Ectodermal cell (in vitro differentiated cells): ENCODE measurements around the gene RNF212B.
"Not testable (repeated sequence)": the region's sequence is repeated elsewhere in the genome, so short reads cannot be mapped to it uniquely, and the experiment has no call there.

Experiments used
- H3K27ac ChIP-seq: 2 replicates; pipeline ENCODE4 v1.7.0; 2013; ENCODE audit warnings: mild to moderate bottlenecking, low read depth, low read length; ENCODE audit not compliant: insufficient read depth, poor library complexity, severe bottlenecking
- H3K27me3 ChIP-seq: 2 replicates; pipeline ENCODE4 v1.7.0; 2013; ENCODE audit warnings: mild to moderate bottlenecking, low read length; ENCODE audit not compliant: insufficient read depth, control insufficient read depth, poor library complexity, severe bottlenecking
- H3K36me3 ChIP-seq: one replicate; pipeline ENCODE4 v1.7.0; 2013; ENCODE audit warnings: low read length; ENCODE audit not compliant: control insufficient read depth, insufficient read depth
- H3K4me1 ChIP-seq: one replicate; pipeline ENCODE4 v1.7.0; 2013; ENCODE audit warnings: low read length; ENCODE audit not compliant: control insufficient read depth, insufficient read depth
- H3K4me3 ChIP-seq: 2 replicates; pipeline ENCODE4 v1.7.0; 2013; ENCODE audit warnings: low read depth, low read length, control low read depth; ENCODE audit not compliant: insufficient read depth
- H3K9me3 ChIP-seq: 2 replicates; pipeline ENCODE4 v1.7.0; 2013; ENCODE audit warnings: mild to moderate bottlenecking, low read length, moderate library complexity; ENCODE audit not compliant: control insufficient read depth
- WGBS, 2 experiments: methylation state at CpG; one replicate each; pipeline ENCODE4 v1.1.7; 2013; ENCODE audit warnings: missing lambda C conversion rate in 2 of 2; 5-methylcytosine and 5-hydroxymethylcytosine counted together

RNF212B gene

DNA sequence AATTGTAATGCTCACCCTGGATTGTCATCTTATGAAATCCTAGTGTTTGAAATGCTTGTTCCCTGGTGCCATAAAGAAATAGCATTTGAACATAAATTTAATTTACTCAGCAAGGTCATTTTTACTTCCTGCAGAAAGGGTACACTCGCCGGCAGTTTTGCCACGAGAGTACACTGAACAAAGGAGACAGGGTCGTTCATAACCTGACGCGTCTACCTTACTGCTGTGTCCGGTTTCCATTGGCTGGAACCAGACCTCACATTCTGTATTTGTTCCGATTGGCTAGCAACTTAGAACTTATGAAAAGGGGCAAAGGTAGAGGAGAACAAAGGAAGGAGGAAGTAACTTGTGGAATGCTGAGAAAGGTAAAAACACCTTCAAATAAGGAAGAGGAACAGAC lies 23.1 kb downstream of the RNF212B start:
- not testable (repeated sequence) for H3K4me1 ChIP-seq, H3K27me3 ChIP-seq, H3K36me3 ChIP-seq, H3K4me3 ChIP-seq, H3K27ac ChIP-seq, H3K9me3 ChIP-seq
- WGBS, 2 experiments = 93 to 94% methylated on average over 8 of the region's 8 CpGs

DNA sequence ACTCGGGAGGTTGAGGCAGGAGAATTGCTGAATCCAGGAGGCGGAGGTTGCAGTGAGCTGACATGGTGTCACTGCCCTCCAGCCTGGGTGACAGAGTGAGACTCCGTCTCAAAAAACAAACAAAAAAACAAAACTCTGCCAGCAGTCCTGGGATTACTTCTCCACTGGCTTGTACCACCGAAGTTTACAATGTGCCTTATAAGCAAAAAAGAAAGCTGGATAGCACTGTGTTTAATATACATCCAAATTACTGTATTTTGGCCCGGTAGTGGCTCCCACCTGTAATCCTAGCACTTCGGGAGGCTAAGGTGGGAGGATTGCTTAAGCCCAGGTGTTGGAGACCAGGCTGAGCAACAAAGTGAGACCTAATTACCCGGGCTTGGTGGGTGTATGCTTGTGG lies 31.5 kb downstream of the RNF212B start:
- Histone ChIP-seq H3K9me3 (no peaks in the 10 kb centered on the region), H3K27me3 (no peaks in the 10 kb centered on the region), H3K36me3 (no peaks in the 10 kb centered on the region), H3K4me3 (no peak overlapping the region), H3K4me1 (no peaks in the 10 kb centered on the region), H3K27ac (no peak overlapping the region)
- WGBS, 2 experiments = 89% methylated on average over 7 of the region's 7 CpGs

GRCh38 chr14:23275412-23275811 lies 37.7 kb downstream of the RNF212B start:
- peaks cover 10% of the 10 kb centered on the region for H3K4me1 ChIP-seq
- no peak overlapping the region for H3K4me3 ChIP-seq
- H3K9me3 ChIP-seq = no peaks in the 10 kb centered on the region
- no peak overlapping the region for H3K27ac ChIP-seq
- H3K27me3 ChIP-seq = no peaks in the 10 kb centered on the region
- 95 to 100% methylated on average over 2 of the region's 2 CpGs for WGBS, 2 experiments
- peaks cover 14% of the 10 kb centered on the region for H3K36me3 ChIP-seq

- H3K36me3 ChIP-seq = peaks cover 14% of the 10 kb centered on the region
- 90 to 93% methylated on average over 3 of the region's 3 CpGs for WGBS, 2 experiments
- H3K4me3 ChIP-seq = no peak overlapping the region
- H3K9me3 ChIP-seq = no peaks in the 10 kb centered on the region
- peaks cover 10% of the 10 kb centered on the region for H3K4me1 ChIP-seq
- H3K27me3 ChIP-seq = no peaks in the 10 kb centered on the region
- no peak overlapping the region for H3K27ac ChIP-seq
Observed at GRCh38 chr14:23277189-23277588, 39.5 kb downstream of the RNF212B start.

DNA sequence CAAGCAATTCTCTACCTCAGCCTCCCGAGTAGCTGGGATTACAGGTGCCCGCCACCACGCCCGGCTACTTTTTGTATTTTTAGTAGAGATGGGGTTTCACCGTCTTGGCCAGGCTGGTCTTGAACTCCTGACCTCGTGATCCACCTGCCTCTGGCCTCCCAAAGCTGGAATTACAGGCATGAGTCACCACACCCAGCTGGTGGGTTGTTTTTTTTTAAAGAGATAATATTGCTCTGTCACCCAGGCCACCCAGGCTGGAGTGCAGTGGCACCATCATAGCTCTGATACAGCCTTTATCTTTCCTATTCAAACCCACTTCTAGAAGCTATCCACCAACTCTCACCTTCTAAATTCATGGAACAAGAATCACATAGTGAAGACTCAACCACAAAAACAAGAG lies 40.2 kb downstream of the RNF212B start:
- WGBS, 2 experiments = 93 to 94% methylated on average over 6 of the region's 6 CpGs
- not testable (repeated sequence) for H3K4me3 ChIP-seq, H3K9me3 ChIP-seq, H3K27ac ChIP-seq, H3K27me3 ChIP-seq
- Histone ChIP-seq H3K4me1 (peaks cover 10% of the 10 kb centered on the region), H3K36me3 (peaks cover 14% of the 10 kb centered on the region)

DNA sequence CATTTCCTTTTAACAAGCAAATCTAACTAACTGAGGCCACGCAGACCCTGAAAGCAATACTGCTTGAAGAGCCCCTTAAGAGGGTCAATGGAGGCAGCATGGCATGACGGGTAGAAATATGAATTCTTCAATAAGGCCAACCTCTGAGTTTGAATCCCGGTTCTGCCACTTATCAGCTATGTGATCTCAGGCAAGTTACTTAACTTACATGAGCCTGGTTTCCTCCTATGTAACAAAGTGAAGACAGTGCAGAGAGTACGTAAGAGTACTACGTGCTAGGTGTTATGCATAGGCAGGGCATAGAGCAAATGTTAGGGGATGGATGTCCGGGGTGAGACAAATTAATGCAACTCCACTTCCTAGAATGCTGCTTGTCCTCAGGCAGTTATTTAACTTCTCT lies 43.5 kb downstream of the RNF212B start:
- H3K4me3 ChIP-seq = no peak overlapping the region
- no peaks in the 10 kb centered on the region for H3K9me3 ChIP-seq
- H3K27me3 ChIP-seq = no peaks in the 10 kb centered on the region
- WGBS, 2 experiments = 94 to 95% methylated on average over 6 of the region's 6 CpGs
- H3K36me3 ChIP-seq = peaks cover 7% of the 10 kb centered on the region
- peaks cover 10% of the 10 kb centered on the region for H3K4me1 ChIP-seq
- no peak overlapping the region for H3K27ac ChIP-seq

- Histone ChIP-seq H3K27me3 (peaks cover 18% of the 10 kb centered on the region), H3K36me3 (no peaks in the 10 kb centered on the region), H3K4me3 (peak overlapping the region; percentile 82), H3K27ac (no peak overlapping the region), H3K9me3 (no peaks in the 10 kb centered on the region), H3K4me1 (peaks cover 6% of the 10 kb centered on the region)
- WGBS, 2 experiments = 41 to 70% methylated on average over 5 to 8 of the region's 9 CpGs
Observed at GRCh38 chr14:23284654-23285529, 47.2 kb downstream of the RNF212B start.

DNA sequence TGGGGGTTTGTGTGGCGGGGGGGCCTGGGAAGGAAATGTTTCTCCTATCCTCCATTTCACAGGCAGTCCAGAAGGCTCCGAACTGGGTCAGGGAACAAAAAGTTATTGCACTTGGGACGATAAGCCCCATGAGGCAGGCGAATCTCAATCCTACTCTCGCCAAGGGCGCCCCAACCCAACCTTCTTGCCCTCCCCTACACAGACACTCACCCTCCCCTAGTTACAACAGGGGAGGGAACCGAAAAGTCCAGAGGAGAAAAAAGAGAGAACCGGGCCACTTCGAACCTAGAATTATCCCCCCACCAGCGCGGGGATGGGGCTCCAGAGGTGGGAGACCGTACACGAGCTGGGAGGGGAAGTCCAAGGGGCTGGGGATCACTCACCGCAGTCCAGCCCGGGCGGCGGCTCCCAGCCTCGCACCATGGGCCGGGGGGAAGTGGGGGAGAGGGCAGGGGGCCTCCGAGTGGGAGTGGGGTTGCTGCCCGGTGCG lies 47.8 kb downstream of the RNF212B start:
- Histone ChIP-seq H3K27me3 (peaks cover 24% of the 10 kb centered on the region), H3K9me3 (no peaks in the 10 kb centered on the region), H3K4me3 (peak overlapping the region; percentile 82), H3K36me3 (no peaks in the 10 kb centered on the region), H3K27ac (no peak overlapping the region), H3K4me1 (no peaks in the 10 kb centered on the region)
- 0 to 1% methylated on average over 19 to 22 of the region's 22 CpGs for WGBS, 2 experiments

GRCh38 chr14:23286020-23286901 lies 48.5 kb downstream of the RNF212B start, which contains the start of gene HOMEZ:
HOMEZ (minus strand) TSS chr14:23286132; CDS start chr14:23285952, 180 bp downstream.
- H3K9me3 ChIP-seq = no peaks in the 10 kb centered on the region
- H3K27me3 ChIP-seq = peaks cover 30% of the 10 kb centered on the region
- peak within 1 kb of the TSS; percentile 82 for H3K4me3 ChIP-seq
- WGBS, 2 experiments = 1% methylated on average over 53 of the region's 53 CpGs
- no peaks in the 10 kb centered on the region for H3K4me1 ChIP-seq
- peak within 1 kb of the TSS; percentile 97 for H3K27ac ChIP-seq
- H3K36me3 ChIP-seq = no peaks in the 10 kb centered on the region
